ENCODE measurements around the gene USPL1. TPM values are rescaled to one million over a fixed set of nuclear protein-coding genes. Genes with fewer than 3 reads are reported as not detected.

The USPL1 gene
- total and polyA plus RNA-seq, 2 of the 13 experiments (the other 11 are each of a cell fraction or from before 2014, with no cell fraction given): 13.7 to 15.9 TPM

DNA sequence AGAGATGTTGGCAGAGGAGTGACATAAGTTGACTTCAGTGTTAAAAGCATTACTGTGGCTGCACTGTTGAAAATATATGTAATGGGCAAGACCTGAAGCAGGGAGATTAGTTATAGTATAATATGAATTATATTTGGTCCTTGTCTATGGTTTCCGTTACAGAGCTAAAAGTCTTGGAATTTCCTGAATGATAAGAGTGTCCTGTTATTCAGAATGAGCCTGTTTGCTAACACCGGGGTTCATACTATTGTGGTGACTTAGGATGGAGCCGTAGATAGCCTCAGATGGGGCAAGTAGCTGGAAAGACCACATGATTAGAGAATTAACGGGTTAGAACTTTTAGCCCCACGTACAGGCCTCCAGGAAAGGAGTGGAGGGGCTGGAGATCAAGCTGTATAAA is 5.7 kb downstream of the USPL1 start (continued):
- TF ChIP-seq THAP9 (CRISPR knock-in tag; IDR thresholded peaks at IDR 0.05; ENCODE audit: borderline replicate concordance) (no peak), SP5 (CRISPR knock-in tag; IDR thresholded peaks at IDR 0.05; ENCODE audit: borderline replicate concordance, low read depth) (no peak), HDAC6 (IDR thresholded peaks at IDR 0.05; ENCODE audit: low read depth, low read length) (no peak), AKAP8 (CRISPR knock-in tag; IDR thresholded peaks at IDR 0.05) (no peak), MTF2 (CRISPR knock-in tag; IDR thresholded peaks at IDR 0.05; ENCODE audit: borderline replicate concordance) (no peak), ELF1 (CRISPR knock-in tag; IDR thresholded peaks at IDR 0.05) (no peak)
- TF ChIP-seq, protein P1, sequence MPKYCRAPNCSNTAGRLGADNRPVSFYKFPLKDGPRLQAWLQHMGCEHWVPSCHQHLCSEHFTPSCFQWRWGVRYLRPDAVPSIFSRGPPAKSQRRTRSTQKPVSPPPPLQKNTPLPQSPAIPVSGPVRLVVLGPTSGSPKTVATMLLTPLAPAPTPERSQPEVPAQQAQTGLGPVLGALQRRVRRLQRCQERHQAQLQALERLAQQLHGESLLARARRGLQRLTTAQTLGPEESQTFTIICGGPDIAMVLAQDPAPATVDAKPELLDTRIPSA (CRISPR knock-in tag; IDR thresholded peaks at IDR 0.05; ENCODE audit: borderline replicate concordance): no peak

DNA sequence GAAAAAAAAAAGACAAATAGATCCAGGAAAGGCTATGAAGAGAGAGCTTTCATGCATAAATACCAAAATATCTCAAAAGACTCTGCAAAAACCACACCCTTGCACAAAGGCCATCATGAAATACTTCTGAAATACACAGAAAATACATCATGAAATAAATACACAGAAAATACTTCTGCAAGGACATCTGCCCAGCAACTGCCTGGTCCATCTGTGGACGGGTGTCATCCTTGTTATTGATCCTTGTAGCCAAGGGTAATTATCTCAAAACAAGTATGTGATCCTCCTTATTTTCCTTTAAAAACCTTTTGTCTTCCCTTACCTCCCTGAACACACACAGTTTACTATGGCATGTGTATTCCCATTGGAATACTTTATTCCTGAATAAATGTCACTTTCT is 6.9 kb downstream of the USPL1 start:
- no TSS peak for BruUV-seq (replicated peaks)
- H3K9ac ChIP-seq (ENCODE audit: insufficient read depth, low read depth, low read length): no peak overlapping the region
- no peaks in the 10 kb centered on the region for H3K9me3 ChIP-seq (ENCODE audit: low read length)
- ChIA-PET CTCF (ENCODE audit: low intra/inter-chr PET ratio, low total read pairs) (no interaction called here), POLR2A (no interaction called here)
- H3K27ac ChIP-seq (ENCODE audit: extremely low read length, insufficient read depth, low read length): no peak overlapping the region
- 92% methylated on average over 1 of the region's 1 CpG for WGBS (ENCODE audit: low lambda C conversion rate)
- no peak for FAIRE-seq
- H3K27me3 ChIP-seq (ENCODE audit: control insufficient read depth in 1 of 2, insufficient read depth in 2 of 2, low read length in 2 of 2): no peaks in the 10 kb centered on the region
- ATAC-seq: no peak
- no peak overlapping the region for H3K4me3 ChIP-seq (replicated peaks in 1 of 3; ENCODE audit: insufficient read depth in 1 of 3, low read depth in 2 of 3, low read length in 3 of 3)
- DNase-seq (ENCODE audit: low spot score): no peak
- H3K4me1 ChIP-seq (ENCODE audit: insufficient read depth, low read length): peaks cover 17% of the 10 kb centered on the region
- H4K20me1 ChIP-seq (ENCODE audit: insufficient read depth, low read length): no peaks in the 10 kb centered on the region
- H3K79me2 ChIP-seq (ENCODE audit: insufficient read depth, low read length): peaks cover 71% of the 10 kb centered on the region
- H3K4me2 ChIP-seq (ENCODE audit: low read depth, low read length): no peak overlapping the region
- intact Hi-C loops (cut with micrococcal nuclease; ENCODE audit: unreplicated experiment) (no loop called here), in situ Hi-C loops (cut with HindIII; ENCODE audit: extremely low pct_ligation_motif_present, low pct_unique_long_range_greater_than_20kb) (no loop called here)
- H2AFZ ChIP-seq (ENCODE audit: low read length): no peak overlapping the region
- H3K36me3 ChIP-seq (replicated peaks in 1 of 2; ENCODE audit: control insufficient read depth in 1 of 2, insufficient read depth in 2 of 2, low read length in 2 of 2): peaks cover 3 to 44% of the 10 kb centered on the region in 2 experiments
- TF ChIP-seq, protein P2, sequence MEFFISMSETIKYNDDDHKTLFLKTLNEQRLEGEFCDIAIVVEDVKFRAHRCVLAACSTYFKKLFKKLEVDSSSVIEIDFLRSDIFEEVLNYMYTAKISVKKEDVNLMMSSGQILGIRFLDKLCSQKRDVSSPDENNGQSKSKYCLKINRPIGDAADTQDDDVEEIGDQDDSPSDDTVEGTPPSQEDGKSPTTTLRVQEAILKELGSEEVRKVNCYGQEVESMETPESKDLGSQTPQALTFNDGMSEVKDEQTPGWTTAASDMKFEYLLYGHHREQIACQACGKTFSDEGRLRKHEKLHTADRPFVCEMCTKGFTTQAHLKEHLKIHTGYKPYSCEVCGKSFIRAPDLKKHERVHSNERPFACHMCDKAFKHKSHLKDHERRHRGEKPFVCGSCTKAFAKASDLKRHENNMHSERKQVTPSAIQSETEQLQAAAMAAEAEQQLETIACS (CRISPR knock-in tag; IDR thresholded peaks at IDR 0.05): no peak
- TF ChIP-seq TP53 (CRISPR knock-in tag; conservative IDR thresholded peaks at IDR 0.05) (no peak), ZC3H13 (CRISPR knock-in tag; IDR thresholded peaks at IDR 0.05) (no peak), DPF2 (CRISPR knock-in tag; IDR thresholded peaks at IDR 0.05; ENCODE audit: borderline replicate concordance, low read depth) (no peak), MBNL3 (CRISPR knock-in tag; conservative IDR thresholded peaks at IDR 0.05) (no peak), TRIM24 (CRISPR knock-in tag; IDR thresholded peaks at IDR 0.05) (no peak), MXD4 (CRISPR knock-in tag; IDR thresholded peaks at IDR 0.05) (no peak), FOSL2 (CRISPR knock-in tag; IDR thresholded peaks at IDR 0.05) (no peak)
- TF ChIP-seq, protein P3, sequence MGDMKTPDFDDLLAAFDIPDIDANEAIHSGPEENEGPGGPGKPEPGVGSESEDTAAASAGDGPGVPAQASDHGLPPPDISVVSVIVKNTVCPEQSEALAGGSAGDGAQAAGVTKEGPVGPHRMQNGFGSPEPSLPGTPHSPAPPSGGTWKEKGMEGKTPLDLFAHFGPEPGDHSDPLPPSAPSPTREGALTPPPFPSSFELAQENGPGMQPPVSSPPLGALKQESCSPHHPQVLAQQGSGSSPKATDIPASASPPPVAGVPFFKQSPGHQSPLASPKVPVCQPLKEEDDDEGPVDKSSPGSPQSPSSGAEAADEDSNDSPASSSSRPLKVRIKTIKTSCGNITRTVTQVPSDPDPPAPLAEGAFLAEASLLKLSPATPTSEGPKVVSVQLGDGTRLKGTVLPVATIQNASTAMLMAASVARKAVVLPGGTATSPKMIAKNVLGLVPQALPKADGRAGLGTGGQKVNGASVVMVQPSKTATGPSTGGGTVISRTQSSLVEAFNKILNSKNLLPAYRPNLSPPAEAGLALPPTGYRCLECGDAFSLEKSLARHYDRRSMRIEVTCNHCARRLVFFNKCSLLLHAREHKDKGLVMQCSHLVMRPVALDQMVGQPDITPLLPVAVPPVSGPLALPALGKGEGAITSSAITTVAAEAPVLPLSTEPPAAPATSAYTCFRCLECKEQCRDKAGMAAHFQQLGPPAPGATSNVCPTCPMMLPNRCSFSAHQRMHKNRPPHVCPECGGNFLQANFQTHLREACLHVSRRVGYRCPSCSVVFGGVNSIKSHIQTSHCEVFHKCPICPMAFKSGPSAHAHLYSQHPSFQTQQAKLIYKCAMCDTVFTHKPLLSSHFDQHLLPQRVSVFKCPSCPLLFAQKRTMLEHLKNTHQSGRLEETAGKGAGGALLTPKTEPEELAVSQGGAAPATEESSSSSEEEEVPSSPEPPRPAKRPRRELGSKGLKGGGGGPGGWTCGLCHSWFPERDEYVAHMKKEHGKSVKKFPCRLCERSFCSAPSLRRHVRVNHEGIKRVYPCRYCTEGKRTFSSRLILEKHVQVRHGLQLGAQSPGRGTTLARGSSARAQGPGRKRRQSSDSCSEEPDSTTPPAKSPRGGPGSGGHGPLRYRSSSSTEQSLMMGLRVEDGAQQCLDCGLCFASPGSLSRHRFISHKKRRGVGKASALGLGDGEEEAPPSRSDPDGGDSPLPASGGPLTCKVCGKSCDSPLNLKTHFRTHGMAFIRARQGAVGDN (CRISPR knock-in tag; IDR thresholded peaks at IDR 0.05): no peak
